Measurements from ENCODE around the gene ZNF497. TPM values are rescaled to one million over a fixed set of nuclear protein-coding genes. Genes with fewer than 3 reads are reported as not detected.
A peak's percentile ranks its signal among the peaks of the same experiment; 100 is the strongest.

ZNF497 gene
- total and polyA plus RNA-seq, 2 of the 13 experiments (the other 11 are each of a cell fraction or from before 2014, with no cell fraction given): 1.5 to 1.9 TPM

- TF ChIP-seq, protein P1, sequence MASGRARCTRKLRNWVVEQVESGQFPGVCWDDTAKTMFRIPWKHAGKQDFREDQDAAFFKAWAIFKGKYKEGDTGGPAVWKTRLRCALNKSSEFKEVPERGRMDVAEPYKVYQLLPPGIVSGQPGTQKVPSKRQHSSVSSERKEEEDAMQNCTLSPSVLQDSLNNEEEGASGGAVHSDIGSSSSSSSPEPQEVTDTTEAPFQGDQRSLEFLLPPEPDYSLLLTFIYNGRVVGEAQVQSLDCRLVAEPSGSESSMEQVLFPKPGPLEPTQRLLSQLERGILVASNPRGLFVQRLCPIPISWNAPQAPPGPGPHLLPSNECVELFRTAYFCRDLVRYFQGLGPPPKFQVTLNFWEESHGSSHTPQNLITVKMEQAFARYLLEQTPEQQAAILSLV (CRISPR knock-in tag; IDR thresholded peaks at IDR 0.05; ENCODE audit: borderline replicate concordance): no peak; the same call in 1 of the 2 replicates
- TF ChIP-seq ESRRA (CRISPR knock-in tag; IDR thresholded peaks at IDR 0.05; ENCODE audit: low read depth) (no peak), ZNF597 (CRISPR knock-in tag; IDR thresholded peaks at IDR 0.05) (no peak), ATAD3A (CRISPR knock-in tag; IDR thresholded peaks at IDR 0.05) (no peak), ZNF614 (CRISPR knock-in tag; IDR thresholded peaks at IDR 0.05; ENCODE audit: borderline replicate concordance) (no peak), MYC (CRISPR knock-in tag; IDR thresholded peaks at IDR 0.05; ENCODE audit: borderline replicate concordance) (0 out of 2 replicates have a peak, but pooled peaks have one; percentile 2), DNMT1 (CRISPR knock-in tag; IDR thresholded peaks at IDR 0.05) (no peak), POLR2A (IDR thresholded peaks at IDR 0.05; ENCODE audit: insufficient read depth in 1 of 2, low read depth in 2 of 2, low read length in 2 of 2) (peak in 1 of 2 experiments; percentile 75; a peak in 2 of 4 replicates), JUND (CRISPR knock-in tag; IDR thresholded peaks at IDR 0.05) (no peak), NR2F1 (CRISPR knock-in tag; IDR thresholded peaks at IDR 0.05) (peak; percentile 82 to 94), ZBTB20 (CRISPR knock-in tag; IDR thresholded peaks at IDR 0.05; ENCODE audit: borderline replicate concordance, low read depth) (no peak), GZF1 (CRISPR knock-in tag; IDR thresholded peaks at IDR 0.05) (no peak), NCOA1 (CRISPR knock-in tag; IDR thresholded peaks at IDR 0.05) (no peak), NBN (conservative IDR thresholded peaks at IDR 0.05) (no peak), IRF1 (CRISPR knock-in tag; IDR thresholded peaks at IDR 0.05; ENCODE audit: low read depth) (no peak), HOXD1 (CRISPR knock-in tag; IDR thresholded peaks at IDR 0.05) (no peak), ZSCAN9 (CRISPR knock-in tag; IDR thresholded peaks at IDR 0.05; ENCODE audit: borderline replicate concordance) (no peak), ZNF567 (CRISPR knock-in tag; IDR thresholded peaks at IDR 0.05; ENCODE audit: borderline replicate concordance) (no peak), ZNF572 (CRISPR knock-in tag; IDR thresholded peaks at IDR 0.05) (no peak), ZSCAN20 (CRISPR knock-in tag; IDR thresholded peaks at IDR 0.05; ENCODE audit: borderline replicate concordance) (no peak), ZNF234 (CRISPR knock-in tag; conservative IDR thresholded peaks at IDR 0.05) (no peak), ZNF510 (CRISPR knock-in tag; IDR thresholded peaks at IDR 0.05; ENCODE audit: low read depth) (no peak)
- TF ChIP-seq, protein P2, sequence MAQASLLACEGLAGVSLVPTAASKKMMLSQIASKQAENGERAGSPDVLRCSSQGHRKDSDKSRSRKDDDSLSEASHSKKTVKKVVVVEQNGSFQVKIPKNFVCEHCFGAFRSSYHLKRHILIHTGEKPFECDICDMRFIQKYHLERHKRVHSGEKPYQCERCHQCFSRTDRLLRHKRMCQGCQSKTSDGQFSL (CRISPR knock-in tag; IDR thresholded peaks at IDR 0.05): no peak
- TF ChIP-seq, protein P3, sequence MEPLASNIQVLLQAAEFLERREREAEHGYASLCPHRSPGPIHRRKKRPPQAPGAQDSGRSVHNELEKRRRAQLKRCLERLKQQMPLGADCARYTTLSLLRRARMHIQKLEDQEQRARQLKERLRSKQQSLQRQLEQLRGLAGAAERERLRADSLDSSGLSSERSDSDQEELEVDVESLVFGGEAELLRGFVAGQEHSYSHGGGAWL (CRISPR knock-in tag; IDR thresholded peaks at IDR 0.05): no peak
- TF ChIP-seq, protein P4, sequence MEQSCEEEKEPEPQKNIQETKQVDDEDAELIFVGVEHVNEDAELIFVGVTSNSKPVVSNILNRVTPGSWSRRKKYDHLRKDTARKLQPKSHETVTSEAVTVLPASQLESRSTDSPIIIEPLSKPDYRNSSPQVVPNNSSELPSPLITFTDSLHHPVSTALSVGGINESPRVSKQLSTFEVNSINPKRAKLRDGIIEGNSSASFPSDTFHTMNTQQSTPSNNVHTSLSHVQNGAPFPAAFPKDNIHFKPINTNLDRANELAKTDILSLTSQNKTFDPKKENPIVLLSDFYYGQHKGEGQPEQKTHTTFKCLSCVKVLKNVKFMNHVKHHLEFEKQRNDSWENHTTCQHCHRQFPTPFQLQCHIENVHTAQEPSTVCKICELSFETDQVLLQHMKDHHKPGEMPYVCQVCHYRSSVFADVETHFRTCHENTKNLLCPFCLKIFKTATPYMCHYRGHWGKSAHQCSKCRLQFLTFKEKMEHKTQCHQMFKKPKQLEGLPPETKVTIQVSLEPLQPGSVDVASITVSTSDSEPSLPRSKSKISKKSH (CRISPR knock-in tag; IDR thresholded peaks at IDR 0.05; ENCODE audit: borderline replicate concordance): no peak
Observed at GRCh38 chr19:58352760-58353671, 9.5 kb downstream of the ZNF497 start, which contains the start of gene A1BG (continued).
